H9 (cell line): Measurements from ENCODE around the gene KRTAP10-3. TPM values are rescaled to one million over a fixed set of nuclear protein-coding genes. Genes with fewer than 3 reads are reported as not detected.

Source experiments
- DNase-seq: peaks from one replicate; pipeline ENCODE4 v3.0.0-alpha.2; 2017
- H2AFZ ChIP-seq: one replicate; pipeline ENCODE4 v1.6.1; 2013; ENCODE audit warnings: mild to moderate bottlenecking, low read length, control low read depth, moderate library complexity
- H2AK5ac ChIP-seq: 2 replicates; pipeline ENCODE4 v1.6.1; 2013; ENCODE audit warnings: low read length, control low read depth, mixed read lengths; ENCODE audit not compliant: insufficient read length
- H2BK120ac ChIP-seq: one replicate; pipeline ENCODE4 v1.6.1; 2013; ENCODE audit warnings: low read depth, mild to moderate bottlenecking, low read length, control low read depth, inconsistent platforms; ENCODE audit not compliant: poor library complexity, severe bottlenecking
- H2BK12ac ChIP-seq: 2 replicates; pipeline ENCODE4 v1.6.1; 2013; ENCODE audit warnings: low read length, control low read depth, mixed read lengths, low read depth; ENCODE audit not compliant: insufficient read length
- H2BK15ac ChIP-seq: 2 replicates; pipeline ENCODE4 v1.6.1; 2013; ENCODE audit warnings: low read depth, low read length, control low read depth
- H2BK20ac ChIP-seq: one replicate; pipeline ENCODE4 v1.6.1; 2013; ENCODE audit warnings: low read depth, mild to moderate bottlenecking, low read length, control low read depth, inconsistent platforms; ENCODE audit not compliant: poor library complexity, severe bottlenecking
- H2BK5ac ChIP-seq: 2 replicates; pipeline ENCODE4 v1.6.1; 2013; ENCODE audit warnings: low read length, control low read depth, mixed read lengths; ENCODE audit not compliant: insufficient read length
- H3K14ac ChIP-seq: 2 replicates; pipeline ENCODE4 v1.6.1; 2013; ENCODE audit warnings: low read length, control low read depth; ENCODE audit not compliant: insufficient read depth
- H3K18ac ChIP-seq: 2 replicates; pipeline ENCODE4 v1.6.1; 2013; ENCODE audit warnings: low read depth, mild to moderate bottlenecking, mixed read lengths, low read length, control low read depth; ENCODE audit not compliant: insufficient read length
- H3K23ac ChIP-seq: 2 replicates; pipeline ENCODE4 v1.6.1; 2013; ENCODE audit warnings: low read length, control low read depth, mixed read lengths, low read depth; ENCODE audit not compliant: insufficient read length
- H3K23me2 ChIP-seq: 2 replicates; pipeline ENCODE4 v1.6.1; 2013; ENCODE audit warnings: low read depth, mild to moderate bottlenecking, mixed read lengths, low read length, control low read depth; ENCODE audit not compliant: insufficient read length, poor library complexity, severe bottlenecking
- H3K27ac ChIP-seq: 2 replicates; pipeline ENCODE4 v1.5.1; 2013; ENCODE audit warnings: low read length, control low read depth, mixed read lengths, low read depth; ENCODE audit not compliant: insufficient read length
- H3K27me3 ChIP-seq: 2 replicates; pipeline ENCODE4 v1.6.1; 2013; ENCODE audit warnings: low read length, control low read depth, inconsistent platforms; ENCODE audit not compliant: insufficient read depth
- H3K4ac ChIP-seq: 2 replicates; pipeline ENCODE4 v1.6.1; 2013; ENCODE audit warnings: low read depth, mild to moderate bottlenecking, control low read depth, inconsistent platforms, low read length, moderate library complexity
- H3K4me1 ChIP-seq: 2 replicates; pipeline ENCODE4 v1.6.1; 2013; ENCODE audit warnings: low read length, control low read depth, inconsistent platforms; ENCODE audit not compliant: insufficient read depth
- H3K4me2 ChIP-seq: 2 replicates; pipeline ENCODE4 v1.6.1; 2013; ENCODE audit warnings: low read length, control low read depth, mixed read lengths; ENCODE audit not compliant: insufficient read length, insufficient read depth
- H3K56ac ChIP-seq: 2 replicates; pipeline ENCODE4 v1.6.1; 2013; ENCODE audit warnings: low read depth, mild to moderate bottlenecking, mixed read lengths, low read length, control low read depth; ENCODE audit not compliant: insufficient read length
- H3K79me1 ChIP-seq: 2 replicates; pipeline ENCODE4 v1.6.1; 2013; ENCODE audit warnings: low read depth, mild to moderate bottlenecking, moderate library complexity, low read length, control low read depth, inconsistent platforms; ENCODE audit not compliant: insufficient read depth, poor library complexity, severe bottlenecking
- H3K79me2 ChIP-seq: 2 replicates; pipeline ENCODE4 v1.6.1; 2013; ENCODE audit warnings: low read length, control low read depth, inconsistent platforms; ENCODE audit not compliant: insufficient read depth
- H3K9ac ChIP-seq: 2 replicates; pipeline ENCODE4 v1.6.1; 2013; ENCODE audit warnings: low read length, control low read depth, mixed read lengths; ENCODE audit not compliant: insufficient read length; ENCODE audit errors: extremely low read depth
- H3K9me3 ChIP-seq: one replicate; pipeline ENCODE4 v1.6.1; 2013; ENCODE audit warnings: low read depth, low read length, inconsistent platforms; ENCODE audit not compliant: control insufficient read depth
- H3T11ph ChIP-seq: one replicate; pipeline ENCODE4 v1.6.1; 2013; ENCODE audit warnings: mild to moderate bottlenecking, low read length, control low read depth, inconsistent platforms
- H4K20me1 ChIP-seq: one replicate; pipeline ENCODE4 v1.6.1; 2013; ENCODE audit not compliant: control insufficient read depth, insufficient read length, insufficient read depth
- H4K5ac ChIP-seq: 2 replicates; pipeline ENCODE4 v1.6.1; 2013; ENCODE audit warnings: low read depth, mild to moderate bottlenecking, mixed read lengths, low read length, control low read depth; ENCODE audit not compliant: insufficient read length
- H4K8ac ChIP-seq: replicated peaks from 2 replicates; pipeline ENCODE4 v1.6.1; 2013; ENCODE audit warnings: low read length, control low read depth, mixed read lengths, low read depth; ENCODE audit not compliant: insufficient read length
- H4K91ac ChIP-seq: 2 replicates; pipeline ENCODE4 v1.6.1; 2013; ENCODE audit warnings: low read depth, mild to moderate bottlenecking, moderate library complexity, mixed read lengths, low read length, control low read depth; ENCODE audit not compliant: insufficient read length
- H3K27ac Mint-ChIP-seq, 3 experiments: 2 replicates in 2 of 3; 3 replicates in 1 of 3; pipeline ENCODE4 v1.8.0; 2020 to 2021; ENCODE audit warnings: mixed read lengths in 3 of 3, mild to moderate bottlenecking in 1 of 3, moderate library complexity in 1 of 3
- H3K27me3 Mint-ChIP-seq: 2 replicates; pipeline ENCODE4 v1.8.0; 2021; ENCODE audit warnings: low read depth, mild to moderate bottlenecking, moderate library complexity, mixed read lengths
- H3K36me3 Mint-ChIP-seq, 3 experiments: 2 replicates in 2 of 3; 3 replicates in 1 of 3; pipeline ENCODE4 v1.8.0; 2020 to 2021; ENCODE audit warnings: low read depth in 3 of 3, mixed read lengths in 3 of 3; ENCODE audit not compliant: insufficient read depth in 1 of 3
- H3K4me1 Mint-ChIP-seq, 2 experiments: 2 replicates each; pipeline ENCODE4 v1.8.0; 2020; ENCODE audit warnings: mixed read lengths in 2 of 2
- H3K4me3 Mint-ChIP-seq, 2 experiments: 2 replicates in 1 of 2; 3 replicates in 1 of 2; pipeline ENCODE4 v1.8.0; 2020 to 2021; ENCODE audit warnings: mild to moderate bottlenecking in 2 of 2, mixed read lengths in 2 of 2, moderate library complexity in 1 of 2
- H3K9me3 Mint-ChIP-seq, 2 experiments: 2 replicates in 1 of 2; 3 replicates in 1 of 2; pipeline ENCODE4 v1.8.0; 2020; ENCODE audit warnings: mild to moderate bottlenecking in 2 of 2, mixed read lengths in 2 of 2, moderate library complexity in 1 of 2
- WGBS: extraction: QIAGEN DNeasy Blood & Tissue Kit; methylation state at CpG from one replicate; pipeline ENCODE4 v1.1.7; 2013; ENCODE audit warnings: missing lambda C conversion rate, low lambda C conversion rate, mixed read lengths; ENCODE audit not compliant: insufficient read length; ENCODE audit errors: extremely low coverage; 5-methylcytosine and 5-hydroxymethylcytosine counted together
- total RNA-seq: library from RNA; stranded (reverse); gene quantifications from 2 replicates; pipeline ENCODE4 v1.2.1, GENCODE V29; 2021
- TF ChIP-seq, protein P1 (sequence below): fragments of 200-600 bp; sonication (generic); conservative IDR thresholded peaks from 3 replicates; pipeline ENCODE4 v1.8.0; 2021; ENCODE audit warnings: antibody characterized with exemption, mild to moderate bottlenecking

KRTAP10-3 gene
- total RNA-seq, 1 experiment from 2014 or later: not detected

- Mint-ChIP-seq H3K4me3 (no peak overlapping the region), H3K36me3 (peaks cover 3 to 22% (median 3%) of the 10 kb centered on the region in 3 experiments; a peak in 5 of 7 replicates), H3K27ac (peak overlapping the region in 1 of 3 experiments; percentile 14; a peak in 1 of 7 replicates), H3K27me3 (peaks cover 23% of the 10 kb centered on the region), H3K4me1 (peaks cover 5 to 12% of the 10 kb centered on the region in 2 experiments), H3K9me3 (peaks cover 19 to 23% of the 10 kb centered on the region in 2 experiments)
- H4K20me1 ChIP-seq: no peaks in the 10 kb centered on the region
- no peak overlapping the region for H3K56ac ChIP-seq
- no peaks in the 10 kb centered on the region for H3K27me3 ChIP-seq
- H4K8ac ChIP-seq: no peak overlapping the region
- no peaks in the 10 kb centered on the region for H3K9me3 ChIP-seq
- no peak overlapping the region for H2BK15ac ChIP-seq
- TF ChIP-seq, protein P1, sequence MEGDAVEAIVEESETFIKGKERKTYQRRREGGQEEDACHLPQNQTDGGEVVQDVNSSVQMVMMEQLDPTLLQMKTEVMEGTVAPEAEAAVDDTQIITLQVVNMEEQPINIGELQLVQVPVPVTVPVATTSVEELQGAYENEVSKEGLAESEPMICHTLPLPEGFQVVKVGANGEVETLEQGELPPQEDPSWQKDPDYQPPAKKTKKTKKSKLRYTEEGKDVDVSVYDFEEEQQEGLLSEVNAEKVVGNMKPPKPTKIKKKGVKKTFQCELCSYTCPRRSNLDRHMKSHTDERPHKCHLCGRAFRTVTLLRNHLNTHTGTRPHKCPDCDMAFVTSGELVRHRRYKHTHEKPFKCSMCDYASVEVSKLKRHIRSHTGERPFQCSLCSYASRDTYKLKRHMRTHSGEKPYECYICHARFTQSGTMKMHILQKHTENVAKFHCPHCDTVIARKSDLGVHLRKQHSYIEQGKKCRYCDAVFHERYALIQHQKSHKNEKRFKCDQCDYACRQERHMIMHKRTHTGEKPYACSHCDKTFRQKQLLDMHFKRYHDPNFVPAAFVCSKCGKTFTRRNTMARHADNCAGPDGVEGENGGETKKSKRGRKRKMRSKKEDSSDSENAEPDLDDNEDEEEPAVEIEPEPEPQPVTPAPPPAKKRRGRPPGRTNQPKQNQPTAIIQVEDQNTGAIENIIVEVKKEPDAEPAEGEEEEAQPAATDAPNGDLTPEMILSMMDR: no peak
- H3K27ac ChIP-seq: no peak overlapping the region
- no peak overlapping the region for H2BK120ac ChIP-seq
- no peaks in the 10 kb centered on the region for H3K79me1 ChIP-seq
- no peak for DNase-seq
- no peak overlapping the region for H4K5ac ChIP-seq
- H3K14ac ChIP-seq: no peak overlapping the region
- no peak overlapping the region for H2BK20ac ChIP-seq
- H3K4ac ChIP-seq: no peak overlapping the region
- H2AK5ac ChIP-seq: no peak overlapping the region
- no peak overlapping the region for H3K9ac ChIP-seq
- no peak overlapping the region for H3K4me2 ChIP-seq
- H2AFZ ChIP-seq: no peak overlapping the region
- H3K4me1 ChIP-seq: no peaks in the 10 kb centered on the region
- H3T11ph ChIP-seq: no peak overlapping the region
- H3K23me2 ChIP-seq: no peaks in the 10 kb centered on the region
- H4K91ac ChIP-seq: no peak overlapping the region
- no peak overlapping the region for H2BK12ac ChIP-seq
- no CpG with 5 or more reads among the region's 4 CpGs for WGBS
- H3K23ac ChIP-seq: no peak overlapping the region
- no peak overlapping the region for H3K18ac ChIP-seq
- H3K79me2 ChIP-seq: no peaks in the 10 kb centered on the region
- no peak overlapping the region for H2BK5ac ChIP-seq
Measured at GRCh38 chr21:44571296-44571695, 12.7 kb upstream of the KRTAP10-3 start.
